GM19043 (cell line): Measurements from ENCODE around the gene HLCS.
"Not testable (repeated sequence)": the region's sequence is repeated elsewhere in the genome, so short reads cannot be mapped to it uniquely, and the experiment has no call there.

Experiments used
- ATAC-seq: cut with Tn5 transposase; IDR thresholded peaks from one replicate; pipeline ENCODE4 v1.9.1; 2021; ENCODE audit warnings: low read depth; ENCODE audit not compliant: unreplicated experiment

The HLCS gene

DNA sequence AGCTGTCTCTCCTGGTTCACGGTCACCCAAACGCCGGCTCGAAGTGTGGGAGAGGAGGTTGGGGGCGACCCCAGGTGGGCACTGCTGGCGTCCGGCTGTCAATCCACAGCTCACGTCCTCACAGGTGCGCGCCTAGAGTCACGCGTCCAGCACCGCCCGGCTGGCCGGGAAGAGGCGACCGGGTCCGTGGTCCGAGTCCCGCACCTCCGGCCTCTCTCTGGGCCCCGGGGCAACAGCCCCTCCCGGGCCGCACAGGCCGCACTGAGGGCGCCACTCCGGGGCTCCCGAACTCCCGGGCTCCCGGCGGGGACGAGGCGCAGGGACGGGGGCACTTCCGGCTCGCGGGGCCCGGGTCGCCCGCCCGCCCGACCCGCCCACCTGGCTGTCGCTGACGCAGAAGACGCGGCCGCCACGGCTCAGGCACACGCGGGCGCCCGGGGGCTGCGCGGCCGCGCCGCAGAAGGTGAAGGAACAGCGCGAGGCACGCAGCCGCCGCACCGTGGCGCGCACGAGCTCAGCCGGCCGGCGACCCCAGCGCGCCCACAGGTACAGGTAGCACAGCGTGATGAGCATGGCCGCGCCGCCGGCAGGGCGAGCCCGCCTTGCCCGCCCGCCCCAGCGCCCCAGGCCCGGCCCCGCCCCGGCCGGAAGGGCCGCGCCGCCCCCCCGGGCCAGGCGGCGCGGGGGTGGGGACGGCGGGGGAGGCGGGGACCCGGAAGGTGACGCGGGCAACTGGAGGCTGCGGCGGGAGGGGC is at the start of gene HLCS:
TSS of gene HLCS (minus strand) at position 604 of the 755 bp plus-strand sequence. CDS start at position 573, 31 bp downstream.
- peak; percentile 80 for ATAC-seq

DNA sequence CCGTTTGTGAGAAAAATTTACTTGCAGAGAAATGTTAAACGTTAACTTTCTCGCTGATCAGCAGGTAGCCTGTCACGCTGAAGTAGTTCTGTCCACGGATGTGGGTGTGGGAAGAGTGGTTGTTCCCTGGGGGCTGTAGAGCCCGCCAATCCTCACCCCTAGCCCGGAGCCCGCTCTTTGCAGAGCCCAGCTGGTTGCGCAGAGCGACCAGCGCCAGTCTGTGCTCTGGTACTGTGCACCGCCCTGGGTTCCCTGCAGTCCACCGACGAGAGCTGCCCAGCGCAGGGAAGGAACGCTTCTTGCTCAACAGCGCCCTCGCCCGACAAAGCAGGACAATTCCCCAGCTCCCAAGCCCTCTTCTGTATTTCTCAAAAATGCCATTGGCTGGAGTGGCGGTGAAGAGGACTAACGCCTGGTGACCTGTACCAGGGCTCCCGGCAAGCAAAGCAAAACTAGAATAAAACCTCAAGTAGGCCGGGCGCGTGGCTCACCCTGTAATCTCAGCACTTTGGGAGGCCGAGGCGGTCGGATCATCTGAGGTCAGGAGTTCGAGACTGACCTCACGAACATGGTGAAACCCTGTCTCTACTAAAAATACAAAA is 43.4 kb upstream of the HLCS start:
- ATAC-seq: peak; percentile 94

DNA sequence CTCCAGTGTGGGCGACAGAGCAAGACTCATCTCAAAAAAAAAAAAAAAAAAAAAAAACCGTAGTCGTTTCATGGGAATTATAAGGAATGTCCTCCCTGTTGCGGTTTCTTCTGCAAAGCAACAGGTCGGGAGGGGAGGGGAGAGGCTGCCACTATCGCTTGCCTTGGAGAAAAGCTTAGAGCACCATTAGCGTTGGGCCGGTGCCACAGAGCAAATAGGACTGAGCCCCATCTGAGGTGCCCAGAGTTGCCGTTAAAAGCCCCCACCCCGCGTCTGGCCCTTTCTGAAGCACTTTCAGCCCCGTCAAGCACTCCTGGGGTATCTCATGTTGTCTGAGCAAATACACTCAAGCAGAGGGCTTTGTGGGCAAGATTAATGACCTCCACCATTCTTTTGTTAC is 42.3 kb upstream of the HLCS start:
- no peak for ATAC-seq

DNA sequence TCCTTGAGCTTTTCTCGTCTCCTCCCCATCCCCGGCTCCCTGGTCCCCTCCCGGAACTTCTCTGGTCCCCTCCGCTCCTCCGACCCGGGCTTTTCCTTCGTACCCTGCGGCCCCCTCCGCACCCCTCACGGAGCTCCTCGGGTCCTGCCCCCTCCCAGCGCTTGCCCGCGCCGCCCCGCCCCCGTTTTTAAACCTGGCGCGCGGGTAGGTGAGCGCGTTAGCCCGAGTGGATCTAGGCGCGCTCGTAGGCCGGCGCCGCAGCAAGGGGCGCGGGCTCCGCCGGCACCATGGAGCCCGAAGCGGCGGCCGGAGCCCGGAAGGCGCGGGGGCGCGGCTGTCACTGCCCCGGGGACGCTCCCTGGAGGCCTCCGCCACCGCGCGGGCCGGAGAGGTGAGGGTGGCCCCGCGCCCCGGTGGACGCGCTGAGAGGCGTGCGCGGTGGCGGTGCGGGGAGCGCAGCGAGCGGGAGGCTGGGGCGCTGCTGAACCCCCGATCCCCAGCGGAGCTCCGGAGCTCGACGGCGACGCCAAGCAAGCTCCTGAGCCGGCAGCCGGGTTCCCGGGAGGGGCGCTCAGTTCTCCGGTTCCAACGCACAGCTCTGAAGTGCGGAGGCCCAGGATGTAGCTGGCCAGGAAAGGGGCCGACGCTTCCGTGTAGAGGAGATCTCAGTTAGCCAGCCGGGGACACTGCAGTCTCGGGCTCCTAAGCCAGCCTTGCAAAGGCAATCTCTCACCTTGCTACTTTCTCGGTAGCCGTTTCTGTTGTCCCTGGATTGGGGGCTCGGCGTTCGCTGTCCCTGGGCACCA is 40.2 kb upstream of the HLCS start, which contains the start of gene RIPPLY3:
TSS of gene RIPPLY3 (plus strand) at position 217 of the 806 bp plus-strand sequence. CDS start at position 288, 71 bp downstream.
- ATAC-seq: no peak

DNA sequence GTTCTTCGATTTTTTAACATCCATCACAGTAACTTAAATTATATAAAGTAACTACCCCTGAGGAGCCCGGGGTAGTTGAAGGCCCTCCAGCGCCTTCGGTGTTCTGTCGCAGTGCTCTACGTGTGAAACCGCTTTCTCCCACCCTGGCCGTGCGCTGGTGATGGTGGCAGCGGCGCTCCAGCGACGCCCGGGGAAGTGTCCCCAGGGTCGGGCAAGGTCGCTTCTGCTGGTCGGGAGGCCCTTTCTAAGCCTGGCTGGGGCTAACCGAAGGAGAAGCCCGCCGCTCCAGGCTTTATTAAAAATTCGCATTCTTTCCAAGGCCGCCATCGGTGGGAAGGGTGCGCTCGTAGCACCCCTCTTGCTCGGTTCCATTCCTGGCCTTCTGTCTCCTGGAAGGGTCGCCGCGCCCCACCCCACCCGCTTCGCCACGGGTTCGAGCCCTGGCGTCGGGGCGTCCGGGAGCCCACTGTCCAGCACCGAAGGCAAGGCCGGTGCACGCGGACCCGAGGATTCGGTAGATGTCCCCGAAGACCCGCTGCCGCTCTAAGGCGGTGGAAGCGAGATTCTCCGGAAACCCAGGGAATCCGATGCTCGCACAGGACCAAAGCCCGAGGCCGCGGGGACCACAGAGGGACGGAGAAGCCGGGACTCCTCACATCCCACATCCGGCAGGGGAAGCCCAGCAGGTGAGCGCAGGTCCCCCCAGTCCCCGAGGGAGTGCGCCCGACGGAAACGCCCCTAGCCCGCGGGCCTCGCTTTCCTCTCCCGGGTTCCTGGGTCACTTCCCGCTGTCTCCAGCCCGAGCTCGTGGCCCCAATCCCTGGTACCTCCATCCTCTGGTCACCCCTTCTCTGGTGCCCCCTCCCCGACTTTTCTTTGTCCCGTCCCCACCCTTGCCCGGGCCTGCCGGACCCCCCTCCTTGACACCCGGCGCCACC is 39.3 kb upstream of the HLCS start:
- ATAC-seq: no peak

- not testable (repeated sequence) for ATAC-seq
Measured at GRCh38 chr21:37003917-37004316, 37.4 kb upstream of the HLCS start.

GRCh38 chr21:37002851-37003250 is 36.4 kb upstream of the HLCS start:
- ATAC-seq: not testable (repeated sequence)

GRCh38 chr21:37001441-37001840 is 35.0 kb upstream of the HLCS start:
- ATAC-seq: no peak

DNA sequence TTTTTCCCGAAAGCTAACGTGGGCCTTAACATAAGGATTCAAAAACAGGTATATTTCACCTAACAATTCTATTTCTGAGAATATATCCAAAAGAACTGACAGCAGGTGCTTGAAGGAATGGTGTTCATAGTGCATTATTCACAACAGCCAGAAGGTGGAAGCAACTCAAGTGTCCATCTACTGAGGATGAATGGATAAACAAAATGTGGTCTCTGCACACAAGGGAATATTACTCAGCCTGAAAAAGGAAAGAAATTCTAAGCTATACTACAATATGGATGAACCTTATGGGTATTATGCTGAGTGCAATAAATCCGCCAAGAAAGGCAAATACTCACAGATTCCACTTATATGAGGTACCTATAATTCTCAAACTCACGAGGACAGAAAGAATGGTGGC is 33.9 kb upstream of the HLCS start:
- ATAC-seq: no peak

GRCh38 chr21:36999131-36999898 is 32.8 kb upstream of the HLCS start:
- no peak for ATAC-seq

- not testable (repeated sequence) for ATAC-seq
Measured at GRCh38 chr21:36995285-36995684, 28.8 kb upstream of the HLCS start.

DNA sequence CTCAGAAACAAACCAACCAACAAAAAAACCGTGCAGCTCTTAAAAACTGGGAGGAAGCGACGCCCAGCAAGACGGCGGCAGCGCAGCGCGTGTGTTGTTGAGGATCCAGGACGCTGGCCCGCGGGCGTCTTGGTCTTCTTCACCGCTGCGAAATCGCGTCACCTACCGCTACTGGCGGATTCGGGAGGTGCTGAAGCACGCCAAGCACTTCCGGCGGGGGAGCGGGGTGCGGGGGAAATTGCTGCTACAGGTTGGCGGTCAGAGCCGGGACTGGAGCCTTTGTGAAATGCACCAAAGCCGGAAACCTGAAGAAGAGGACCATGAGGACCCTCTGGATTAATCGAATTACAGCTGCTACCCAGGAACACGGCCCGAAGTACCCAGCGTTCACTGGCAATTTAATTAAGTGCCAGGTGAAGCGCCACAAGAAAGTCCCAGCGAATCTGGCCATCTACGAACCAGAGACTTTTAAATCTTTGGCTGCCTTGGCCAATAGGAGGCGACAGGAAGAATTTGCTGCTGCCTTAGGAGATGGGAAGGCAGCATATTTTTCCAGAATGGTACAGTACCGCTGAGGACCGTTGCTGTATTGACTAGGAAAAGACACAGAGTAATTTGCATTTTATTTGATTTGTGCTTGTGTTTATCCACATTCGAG is 28.2 kb upstream of the HLCS start:
- no peak for ATAC-seq

DNA sequence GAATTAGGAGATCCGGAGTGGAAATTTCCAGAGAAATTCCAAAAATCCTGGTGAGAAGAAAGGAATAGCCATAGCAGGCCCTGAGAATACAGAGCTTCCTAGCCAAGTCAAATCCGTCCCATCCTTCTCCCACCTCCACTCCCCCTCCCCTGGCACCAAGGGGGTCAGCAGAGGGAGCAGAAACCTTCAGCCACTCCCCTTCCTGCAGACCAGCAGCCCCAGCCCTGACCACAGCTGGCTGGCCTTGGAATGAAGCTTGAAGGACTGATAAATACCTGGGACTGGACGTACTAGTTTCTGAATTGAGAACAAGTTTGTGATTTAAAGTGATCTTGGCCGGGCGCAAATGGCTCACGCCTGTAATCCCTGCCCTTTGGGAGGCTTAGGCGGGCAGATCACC is 26.2 kb upstream of the HLCS start:
- ATAC-seq: no peak

DNA sequence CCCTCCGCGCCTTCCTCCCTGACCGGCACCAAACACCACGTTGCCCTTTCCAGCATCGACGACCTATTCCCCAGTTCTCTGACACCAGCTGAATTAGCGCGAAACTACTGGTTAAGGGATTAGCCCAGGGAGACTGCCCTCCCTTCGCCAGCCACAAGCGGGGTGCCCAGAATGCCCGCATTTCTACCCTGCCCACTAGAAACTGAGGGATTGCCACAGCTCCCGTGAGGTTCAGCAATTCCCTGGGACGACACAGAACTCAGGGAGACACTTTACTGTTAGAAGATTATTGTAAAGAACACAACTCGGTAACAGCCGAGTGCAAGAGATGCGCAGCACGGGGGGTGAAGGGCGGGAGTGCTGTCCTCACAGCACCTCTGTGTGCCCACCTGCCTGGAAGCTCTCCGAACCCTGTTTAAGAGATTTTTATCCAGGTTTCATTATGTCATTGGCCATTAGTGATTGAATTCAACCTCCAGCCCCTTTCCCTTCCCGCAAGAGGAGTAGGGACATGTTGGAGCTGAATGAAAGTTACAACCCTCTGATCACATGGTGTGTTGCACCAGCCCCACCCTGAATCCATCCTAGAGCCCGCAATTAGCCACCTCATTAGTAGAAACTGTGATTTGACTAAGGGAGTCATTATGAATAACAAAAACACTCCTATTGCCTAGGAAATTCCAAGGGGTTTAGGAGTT is 24.2 kb upstream of the HLCS start:
- no peak for ATAC-seq

DNA sequence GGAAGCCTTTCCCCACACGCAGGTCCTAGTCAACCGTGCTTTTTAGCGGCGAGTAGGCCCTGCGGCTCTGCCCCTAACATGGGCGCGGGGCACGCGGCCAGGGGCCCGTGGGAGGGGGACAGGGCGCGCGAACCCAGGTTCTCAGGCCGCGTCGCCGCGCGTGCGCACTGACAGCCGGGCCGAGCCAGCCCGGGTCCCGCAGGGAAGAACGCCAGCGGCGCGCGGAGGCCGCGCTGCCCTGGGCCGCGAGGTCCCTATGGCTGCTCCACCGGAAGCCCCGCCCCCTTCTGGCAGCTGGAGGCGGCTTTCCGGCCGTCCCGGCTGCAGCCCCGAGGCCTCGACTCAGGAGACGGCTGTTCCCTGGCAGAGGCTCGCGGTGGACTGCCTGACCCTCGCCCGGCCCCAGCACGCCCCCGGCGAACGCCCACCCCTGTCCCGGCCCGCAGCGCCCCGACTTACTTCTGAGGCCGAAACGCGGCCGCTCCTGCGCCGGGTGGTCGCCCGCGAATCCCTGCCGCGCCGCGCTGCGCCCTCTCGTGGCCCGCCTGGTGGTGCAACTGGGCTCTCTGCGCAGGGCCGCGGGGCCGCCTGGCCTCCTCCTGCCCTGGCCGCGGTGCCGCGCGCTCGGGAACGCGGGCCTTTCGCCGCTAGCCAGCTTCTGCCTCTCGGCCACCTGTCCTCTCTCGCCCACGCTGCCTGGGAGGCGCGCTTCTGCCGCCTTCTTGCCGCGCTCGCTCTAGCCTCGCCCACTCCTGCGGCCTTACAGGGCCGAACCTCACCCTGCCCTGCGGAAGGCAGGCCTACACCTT is 23.4 kb upstream of the HLCS start:
- peak; percentile 85 for ATAC-seq

DNA sequence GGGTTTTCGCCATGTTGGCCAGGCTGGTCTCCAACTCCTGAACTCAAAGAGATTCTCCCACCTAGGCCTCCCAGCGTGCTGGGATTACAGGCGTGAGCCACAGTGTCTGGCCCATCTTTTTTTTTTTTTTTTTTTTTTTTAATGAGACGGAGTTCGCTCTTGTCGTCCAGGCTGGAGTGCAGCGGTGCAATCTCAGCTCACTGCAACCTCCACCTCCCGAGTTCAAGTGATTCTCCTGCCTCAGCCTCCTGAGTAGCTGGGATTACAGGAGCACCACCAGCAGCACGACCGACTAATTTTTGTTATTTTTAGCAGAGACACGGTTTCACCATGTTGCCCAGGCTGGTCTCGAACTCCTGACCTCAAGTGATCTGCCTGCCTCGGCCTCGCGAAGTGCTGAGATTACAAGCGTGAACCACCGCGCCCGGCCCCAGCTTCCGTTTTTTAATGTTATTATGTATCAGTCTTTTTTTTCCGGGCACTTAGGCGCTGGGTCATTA is 22.8 kb upstream of the HLCS start:
- ATAC-seq: not testable (repeated sequence)

DNA sequence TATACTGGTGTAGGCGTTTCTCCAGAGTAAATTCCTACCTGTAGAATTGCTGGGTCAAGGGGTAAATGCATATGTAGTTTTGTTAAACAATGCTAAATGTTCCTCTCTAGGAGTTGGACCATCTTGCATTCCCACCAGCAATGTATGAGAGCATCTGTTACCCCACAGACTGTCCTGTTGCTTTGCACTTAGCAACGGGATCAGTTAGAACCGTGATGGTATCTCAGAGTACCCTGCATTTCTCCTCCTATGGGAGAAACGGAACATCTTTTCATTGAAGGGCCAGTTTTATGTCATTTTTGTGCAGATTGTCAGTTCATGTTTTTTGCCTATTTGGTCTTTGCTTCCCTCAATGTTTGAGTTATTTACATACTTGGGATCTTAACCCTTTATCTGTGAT is 22.1 kb upstream of the HLCS start:
- no peak for ATAC-seq
